HG03196 (cell line): ENCODE measurements around the gene CALD1.

Experiments used
- ATAC-seq: cut with Tn5 transposase; IDR thresholded peaks from one replicate; pipeline ENCODE4 v1.9.1; 2021; ENCODE audit not compliant: unreplicated experiment

CALD1 gene

DNA sequence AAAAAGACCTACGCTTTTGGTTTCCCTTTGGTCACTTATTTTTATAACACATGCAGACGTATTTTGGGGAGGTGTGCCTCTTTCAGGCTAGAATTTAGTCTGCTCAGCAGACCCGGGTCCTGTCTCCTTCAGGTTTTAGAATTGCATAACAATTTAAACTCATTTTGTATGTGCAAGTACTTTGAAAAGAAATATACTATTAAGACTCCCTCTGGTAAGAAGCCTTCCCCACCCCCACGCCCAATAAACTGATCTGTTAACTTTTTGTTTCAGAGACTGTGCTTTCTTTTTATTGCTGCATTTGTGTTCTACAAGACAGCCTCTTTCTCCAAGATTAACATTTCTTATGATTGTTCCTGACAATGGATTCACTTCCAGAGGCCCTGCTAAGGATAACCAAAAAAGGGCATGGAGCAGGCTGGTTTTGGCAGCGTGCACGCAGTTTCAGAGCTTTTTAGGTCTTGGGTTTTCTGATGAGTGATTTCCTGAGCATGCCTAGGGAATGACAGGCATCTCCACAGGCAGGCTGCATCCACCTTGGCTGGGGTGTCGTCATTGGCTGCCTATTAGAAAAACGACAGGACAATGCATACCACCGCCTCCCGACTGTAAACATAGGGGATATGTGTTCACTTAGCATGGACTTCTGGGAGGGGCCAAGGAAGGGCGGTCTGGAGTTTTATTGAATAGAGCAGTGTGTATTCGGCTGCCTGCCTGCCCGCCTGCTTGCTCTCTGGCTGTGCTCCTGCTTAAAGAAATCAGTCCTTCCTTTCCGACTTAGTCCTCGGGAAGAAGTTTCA is at the start of gene CALD1:
TSS of gene CALD1 (plus strand) at position 694 of the 800 bp plus-strand sequence. CDS start 88,100 bp downstream, outside the sequence.
- ATAC-seq = no peak

- ATAC-seq = no peak
Measured at GRCh38 chr7:134729895-134730294, 49.5 kb upstream of the CALD1 start.

DNA sequence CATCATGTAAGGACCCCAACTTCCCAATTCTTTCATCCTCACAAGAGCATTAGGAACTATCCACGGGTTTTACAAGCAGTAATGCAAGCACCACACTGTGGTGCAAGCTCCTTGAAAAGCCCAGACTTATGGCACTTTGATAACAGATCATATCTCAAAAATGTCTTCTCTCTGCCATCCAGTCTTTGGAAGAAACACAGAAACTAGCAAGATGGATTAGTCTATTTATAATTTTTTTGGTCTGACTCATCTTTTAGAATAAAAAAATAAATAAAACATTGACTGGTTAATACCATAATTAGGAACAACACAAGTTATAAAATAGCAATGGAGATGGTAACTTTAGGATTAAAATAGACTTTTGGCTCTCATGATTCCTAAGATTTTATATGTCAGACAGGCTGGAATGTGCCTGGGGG is 49.0 kb upstream of the CALD1 start:
- no peak for ATAC-seq

- no peak for ATAC-seq
Measured at GRCh38 chr7:134731616-134732015, 47.8 kb upstream of the CALD1 start.

- no peak for ATAC-seq
Measured at GRCh38 chr7:134732728-134733127, 46.7 kb upstream of the CALD1 start.

DNA sequence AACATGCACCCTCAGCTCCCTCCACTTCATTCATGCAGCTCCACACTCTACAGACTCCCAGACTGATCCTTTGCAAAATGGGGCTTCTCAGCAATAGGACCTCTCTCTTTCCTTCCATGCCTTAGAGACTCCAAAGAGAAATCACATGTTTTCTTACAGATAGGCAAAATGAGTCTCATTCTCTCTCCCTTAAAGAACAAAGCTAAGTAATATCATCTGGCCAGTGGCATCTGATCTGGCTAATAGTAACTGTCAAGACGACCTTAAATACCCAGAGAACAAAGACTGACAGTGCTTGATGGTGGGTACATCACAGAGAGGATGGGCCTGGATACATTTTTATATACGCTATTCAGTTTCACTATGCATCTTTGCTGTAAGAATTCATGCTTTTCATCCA is 43.1 kb upstream of the CALD1 start:
- no peak for ATAC-seq

DNA sequence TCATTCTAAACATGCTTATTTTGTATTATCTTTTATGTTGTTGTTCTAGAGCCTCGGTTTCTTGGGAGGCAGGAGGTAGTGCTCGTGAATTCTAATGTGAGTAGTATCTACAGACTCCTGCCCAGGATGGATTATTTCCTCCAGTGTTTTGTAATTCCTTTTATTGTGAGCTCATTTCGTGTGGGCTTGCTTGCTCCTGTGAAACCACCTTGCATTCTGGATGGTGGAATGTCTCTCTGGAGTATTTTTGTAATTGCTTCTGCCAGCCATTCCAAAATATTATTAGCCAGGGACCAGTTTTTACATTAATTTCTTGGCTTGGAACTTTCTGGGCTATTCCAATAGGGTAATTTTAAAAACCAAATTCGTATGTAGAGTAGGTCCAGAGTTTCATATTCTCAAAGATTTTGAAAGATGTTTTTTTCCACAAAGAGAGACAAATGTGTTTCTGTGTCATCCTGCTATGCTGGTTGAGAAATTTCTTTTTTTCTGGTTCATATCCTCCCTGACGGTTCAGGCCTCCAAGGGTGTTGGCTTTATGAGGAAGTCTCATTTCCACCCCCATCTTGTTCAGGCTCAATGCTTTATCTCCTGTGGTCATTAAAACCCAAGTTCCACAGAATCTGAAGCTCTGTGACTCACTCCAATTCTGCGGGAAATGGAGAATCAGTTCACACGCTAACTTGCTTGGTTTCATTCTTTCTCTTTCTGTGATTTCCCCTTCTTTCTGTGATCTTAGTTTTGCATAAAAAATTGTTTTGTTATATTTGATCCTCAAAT is 41.7 kb upstream of the CALD1 start:
- no peak for ATAC-seq

DNA sequence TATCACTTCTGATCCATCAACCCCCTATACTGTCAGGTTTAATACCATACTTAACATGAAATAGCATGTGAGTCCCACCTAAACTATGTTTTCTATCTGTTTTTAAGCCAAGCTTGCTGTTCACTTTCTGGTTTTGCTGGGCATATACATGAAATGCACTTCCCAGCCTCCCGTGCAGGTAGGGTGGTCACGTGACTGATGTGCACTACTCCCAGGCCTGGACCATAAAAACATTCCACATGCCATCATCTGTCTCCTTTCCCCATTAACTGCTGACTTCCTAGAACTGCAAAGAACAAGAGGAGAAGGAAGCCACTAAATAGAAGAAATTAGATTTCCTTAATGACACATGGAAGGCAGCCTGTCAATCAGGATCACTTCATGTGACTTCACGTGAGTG is 40.1 kb upstream of the CALD1 start:
- no peak for ATAC-seq

GRCh38 chr7:134740376-134740775 is 39.1 kb upstream of the CALD1 start:
- ATAC-seq = no peak

GRCh38 chr7:134741907-134742635 is 37.4 kb upstream of the CALD1 start:
- no peak for ATAC-seq

- no peak for ATAC-seq
Measured at GRCh38 chr7:134742688-134743350, 36.6 kb upstream of the CALD1 start.

- no peak for ATAC-seq
Measured at GRCh38 chr7:134744569-134744968, 34.9 kb upstream of the CALD1 start.

GRCh38 chr7:134747326-134747725 is 32.1 kb upstream of the CALD1 start:
- no peak for ATAC-seq

DNA sequence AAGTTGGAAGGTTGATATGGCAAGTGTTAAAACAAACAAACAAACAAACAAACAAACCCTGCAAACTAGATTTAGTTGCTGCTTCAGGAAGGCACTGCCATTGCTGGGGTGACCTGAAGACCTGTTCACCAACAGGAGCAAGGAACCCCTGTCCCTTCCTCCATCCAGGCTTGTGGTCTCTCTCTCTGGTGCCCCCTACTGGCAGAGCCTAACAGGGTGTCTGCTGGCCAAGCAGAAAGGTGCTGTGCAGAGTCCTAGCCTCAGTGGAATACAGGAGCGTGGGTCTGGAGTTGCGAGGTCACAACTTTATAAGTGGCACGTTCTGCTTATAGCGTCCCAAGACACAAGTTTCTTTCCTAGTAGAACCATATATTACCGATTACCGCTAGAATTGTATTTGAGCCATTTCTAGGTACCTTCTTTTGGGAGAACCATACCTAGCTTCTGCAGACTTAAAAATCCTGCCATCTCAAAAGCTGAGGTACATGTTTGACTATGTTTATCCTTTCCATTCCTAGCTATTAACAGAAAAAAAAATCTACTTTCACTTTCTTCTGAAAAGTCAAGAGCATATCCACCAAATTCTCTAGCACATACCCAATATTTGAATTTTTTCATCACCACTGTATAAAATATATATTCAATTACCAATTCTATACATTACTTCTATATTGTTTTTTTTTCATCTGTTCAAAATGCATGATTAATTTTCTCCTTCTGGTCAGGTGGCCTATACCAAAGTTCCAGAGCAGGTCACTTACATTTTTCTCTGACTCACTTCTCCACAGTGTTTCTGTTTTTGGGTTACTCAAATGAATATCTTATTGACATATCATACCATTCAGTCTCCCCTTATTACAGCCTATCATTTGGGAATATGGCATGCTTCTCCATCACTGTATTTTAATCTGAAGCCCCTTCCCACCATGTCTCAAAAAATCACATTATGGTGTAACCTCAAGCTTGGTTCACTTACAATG is 29.1 kb upstream of the CALD1 start:
- no peak for ATAC-seq

DNA sequence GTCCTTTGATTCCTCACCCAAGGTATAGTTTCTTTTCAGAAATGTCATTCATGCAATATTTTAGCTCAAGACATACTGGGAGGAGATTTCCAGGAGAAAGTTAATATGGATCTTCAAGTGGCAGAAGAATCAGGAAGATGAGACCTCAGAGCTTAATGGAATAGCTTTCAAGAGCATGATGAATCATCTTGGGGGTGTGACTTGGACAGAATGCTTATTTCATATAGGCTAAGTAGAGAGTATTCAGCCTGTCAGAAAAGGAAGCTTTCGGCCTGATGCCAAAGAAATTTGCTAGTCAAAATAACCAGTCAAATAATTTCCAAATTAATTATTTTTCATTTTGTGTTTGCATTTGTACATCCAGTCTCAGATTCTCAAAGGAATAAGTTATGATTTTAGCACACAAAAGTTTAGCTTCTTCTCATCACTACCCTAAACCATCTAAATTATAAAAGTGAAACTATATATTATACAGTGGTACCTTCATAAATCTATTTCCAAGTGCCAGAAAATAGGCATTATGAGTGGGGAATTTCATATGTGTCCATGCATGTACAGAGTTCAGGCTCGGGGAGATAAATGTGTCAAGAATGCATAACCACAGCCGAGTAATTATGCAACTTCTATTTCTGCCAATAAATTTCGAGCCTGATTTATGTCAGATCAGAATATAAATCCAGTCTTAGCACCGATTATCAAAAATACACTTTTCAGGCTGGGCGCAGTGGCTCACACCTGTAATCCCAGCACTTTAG is 27.3 kb upstream of the CALD1 start:
- no peak for ATAC-seq

- no peak for ATAC-seq
Measured at GRCh38 chr7:134755422-134756022, 23.9 kb upstream of the CALD1 start.

DNA sequence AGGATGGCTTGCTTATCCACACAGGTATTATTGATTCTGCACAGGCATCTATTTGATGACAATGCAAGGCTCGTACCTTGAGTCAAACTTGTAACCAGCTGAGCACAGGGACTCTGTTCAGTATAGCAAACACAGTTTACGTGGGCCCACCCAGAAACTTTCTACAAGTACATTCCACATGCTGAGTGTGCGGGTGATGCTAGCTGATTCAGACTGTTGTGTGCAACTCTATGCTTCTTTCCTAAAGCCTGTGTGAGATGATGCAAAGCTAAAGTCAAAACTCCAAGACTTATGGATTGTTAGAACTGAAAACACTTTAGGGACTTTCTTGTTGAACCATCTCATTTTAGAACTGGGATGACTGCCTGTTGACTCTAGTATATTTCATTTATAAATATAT is 21.5 kb upstream of the CALD1 start:
- no peak for ATAC-seq

DNA sequence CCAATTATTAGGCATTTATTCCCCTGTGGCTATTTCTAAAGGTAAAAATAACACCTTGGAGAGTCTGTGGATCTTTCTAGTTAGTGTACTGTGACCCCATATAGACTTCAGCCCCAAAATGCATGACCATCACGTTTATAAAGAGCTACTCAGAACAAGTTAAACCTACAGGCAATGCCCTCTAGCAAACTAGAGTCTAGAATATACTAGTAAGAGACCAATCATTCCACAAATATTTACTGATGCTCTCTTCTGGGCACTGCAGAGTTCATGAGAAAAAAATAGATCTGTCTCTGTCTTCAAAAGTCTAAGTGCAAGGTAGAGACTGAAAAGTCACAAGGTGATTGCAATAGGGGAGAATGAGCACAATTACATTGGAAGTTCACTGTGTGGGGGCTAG is 20.5 kb upstream of the CALD1 start:
- no peak for ATAC-seq

- ATAC-seq = no peak
Measured at GRCh38 chr7:134761266-134761665, 18.2 kb upstream of the CALD1 start.
